Heart right ventricle (tissue), 16 donors: ENCODE data around the gene RASL12. TPM values are rescaled to one million over a fixed set of nuclear protein-coding genes. Genes with fewer than 3 reads are reported as not detected.
A peak's percentile ranks its signal among the peaks of the same experiment; 100 is the strongest.

Experiments used
- ATAC-seq, 8 donors: fragments of 200-7000 bp; cut with Tn5 transposase; one replicate each; pipeline ENCODE4 v1.9.1; 2020; ENCODE audit warnings: mild to moderate bottlenecking in 8 of 8, moderate library complexity in 8 of 8, moderate number of reproducible peaks in 1 of 8
- DNase-seq, 2 donors: peaks; one replicate each; pipeline ENCODE4 v3.0.0-alpha.2; 2020
- H3K27ac ChIP-seq, 10 donors: fragments of 200-600 bp; sonication (generic) in 2 of 10; one replicate each; pipeline versions ENCODE4 v1.5.0 to v1.8.0; 2020 to 2022; ENCODE audit warnings: mild to moderate bottlenecking in 3 of 10
- H3K27me3 ChIP-seq, 7 donors: fragments of 200-600 bp; one replicate each; pipeline ENCODE4 v1.8.0; 2021 to 2022; ENCODE audit warnings: mild to moderate bottlenecking in 2 of 7
- H3K36me3 ChIP-seq, 9 donors: fragments of 200-600 bp; sonication (generic) in 1 of 9; one replicate each; pipeline versions ENCODE4 v1.5.0 to v1.8.0; 2020 to 2022; ENCODE audit warnings: mild to moderate bottlenecking in 2 of 9
- H3K4me1 ChIP-seq, 9 donors: fragments of 200-600 bp; sonication (generic) in 1 of 9; one replicate each; pipeline versions ENCODE4 v1.5.0 to v1.8.0; 2020 to 2022; ENCODE audit warnings: mild to moderate bottlenecking in 4 of 9
- H3K4me3 ChIP-seq, 10 donors: fragments of 200-600 bp; sonication (generic) in 2 of 10; one replicate each; pipeline versions ENCODE4 v1.5.0 to v1.8.0; 2020 to 2022; ENCODE audit warnings: mild to moderate bottlenecking in 7 of 10, moderate library complexity in 2 of 10
- H3K9me3 ChIP-seq, 11 donors: fragments of 200-600 bp in 10 of 11; sonication (generic) in 2 of 11; one replicate each; pipeline versions ENCODE4 v1.5.0 to v1.8.0; 2013 to 2022; ENCODE audit warnings: mild to moderate bottlenecking in 2 of 11, control low read depth in 1 of 11, moderate library complexity in 1 of 11
- WGBS, 2 donors: extraction: QIAGEN DNeasy Blood & Tissue Kit; methylation state at CpG; one replicate each; pipeline ENCODE4 v1.1.7; 2013; ENCODE audit warnings: inconsistent platforms in 1 of 2; 5-methylcytosine and 5-hydroxymethylcytosine counted together
- intact Hi-C, 10 donors: fragments of 100-400 bp; cut with DNase I; formaldehyde crosslinking; loops; one replicate each; pipeline versions ENCODE4 v1.11.1 to v1.14.2; 2022
- polyA plus RNA-seq, 2 donors: library from polyadenylated mRNA; stranded (reverse); fragments of 200-250 nt; gene quantifications; one replicate each; pipeline ENCODE4 v1.2.3, GENCODE V29; 2013
- total RNA-seq, 10 donors: library from RNA; stranded (reverse); fragmentation: NEBNext Ultra II Directional in 3 of 10; extraction: Animal tissue kit (Norgen Biotek cat#: 25700) in 3 of 10; gene quantifications; one replicate each; pipeline versions ENCODE4 v1.2.1 to v1.2.4, GENCODE V29; 2021 to 2023
- TF ChIP-seq, protein P1 (sequence below), 9 donors: fragments of 200-600 bp; sonication (generic) in 2 of 9; IDR thresholded peaks; one replicate each; pipeline versions ENCODE4 v1.5.0 to v1.8.0; 2021 to 2022; ENCODE audit warnings: antibody characterized with exemption in 9 of 9, mild to moderate bottlenecking in 5 of 9, moderate library complexity in 1 of 9
- donor health status: Arrhythmogenic right ventricular cardiomyopathy.
- donor health status: ischemic (EF 13 %, LVEDD 7.1; RV severe dilation, severe dysfunction).
- donor health status: healthy with polysubstance abuse.
- donor health status: DM: no; HTN: yes; CAD: no.
- donor health status: DM: no; HTN: no; CAD: no.
- donor health status: ischemic (EF 25% LVEDD 6.9; RV normal size, moderate dysfunction).
- donor health status: ischemic (EF 25% LVEDD 5.7; RV mildly dilated, moderate dysfunction).
- donor health status: healthy.
- donor health status: DM: yes; HTN: yes; CAD: no.
- donor health status: Ischemic cardiomyopathy.
- donor health status: ischemic (EF 35%, LVEDD 5.7; RV mildly dilated, moderate dysfunction).
- donor health status: nonischemic (EF 11% LVEDD 7.7; RV severe dilation, severe dysfunction).
- donor health status: DM: yes; HTN: yes; CAD: no.
- donor health status: PGD.
- donor health status: ischemic (EF 29% LVEDD 5.4; RV normal size, mild dysfunction).
- donor health status: nonischemic (EF 23%, LVEDD 6.1; RV moderate dilation, normal function).

Gene RASL12
- total and polyA plus RNA-seq, 12 donors = 4.4 to 20.1 (median 12.9) TPM

DNA sequence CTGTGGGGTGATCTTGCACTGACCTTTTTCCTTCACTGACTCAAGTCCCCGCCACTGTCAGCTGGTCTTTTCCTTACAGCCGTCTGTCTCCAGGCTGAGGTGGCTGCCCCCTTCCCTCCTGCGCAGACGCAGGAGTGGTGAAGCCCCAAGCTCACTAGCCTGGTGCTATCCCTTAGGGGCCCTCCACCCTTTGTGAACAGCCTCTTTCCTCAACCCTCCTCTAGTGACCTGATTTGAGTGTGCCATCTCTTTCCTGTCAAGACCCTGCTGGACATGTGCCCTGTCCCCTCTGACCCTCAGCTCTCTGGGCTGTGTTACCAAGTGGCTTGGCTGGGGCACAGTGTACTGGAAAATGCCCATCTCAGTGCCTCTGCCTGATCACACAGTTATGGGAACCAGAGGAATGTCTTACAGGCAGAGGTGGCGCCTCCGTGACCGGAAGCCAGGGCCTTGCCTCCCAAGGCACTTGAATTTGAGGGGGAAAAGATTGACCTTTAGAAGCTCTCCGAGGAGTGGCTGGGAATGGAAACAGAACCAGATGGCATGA lies 17.5 kb upstream of the RASL12 start:
- peaks cover 14 to 96% (median 62%) of the 10 kb centered on the region in 9 donors for H3K4me1 ChIP-seq
- H3K9me3 ChIP-seq = no peaks in the 10 kb centered on the region
- no peak overlapping the region for H3K4me3 ChIP-seq
- intact Hi-C loops = loop anchor here in 5 of 10 donors (5.0 to 10.0 kb wide), 3 partner anchors 33 to 53 kb away; no protein-coding TSS in a partner anchor
- no peaks in the 10 kb centered on the region for H3K36me3 ChIP-seq
- DNase-seq = no peak
- peak overlapping the region in 9 of 10 donors; percentile 46 to 91 (median 64) for H3K27ac ChIP-seq
- 56 to 70% methylated on average over 8 of the region's 8 CpGs for WGBS, 2 donors
- peak in 1 of 8 donors; percentile 35 for ATAC-seq
- peaks cover 0 to 16% (median 0%) of the 10 kb centered on the region in 7 donors for H3K27me3 ChIP-seq
- TF ChIP-seq, protein P1, sequence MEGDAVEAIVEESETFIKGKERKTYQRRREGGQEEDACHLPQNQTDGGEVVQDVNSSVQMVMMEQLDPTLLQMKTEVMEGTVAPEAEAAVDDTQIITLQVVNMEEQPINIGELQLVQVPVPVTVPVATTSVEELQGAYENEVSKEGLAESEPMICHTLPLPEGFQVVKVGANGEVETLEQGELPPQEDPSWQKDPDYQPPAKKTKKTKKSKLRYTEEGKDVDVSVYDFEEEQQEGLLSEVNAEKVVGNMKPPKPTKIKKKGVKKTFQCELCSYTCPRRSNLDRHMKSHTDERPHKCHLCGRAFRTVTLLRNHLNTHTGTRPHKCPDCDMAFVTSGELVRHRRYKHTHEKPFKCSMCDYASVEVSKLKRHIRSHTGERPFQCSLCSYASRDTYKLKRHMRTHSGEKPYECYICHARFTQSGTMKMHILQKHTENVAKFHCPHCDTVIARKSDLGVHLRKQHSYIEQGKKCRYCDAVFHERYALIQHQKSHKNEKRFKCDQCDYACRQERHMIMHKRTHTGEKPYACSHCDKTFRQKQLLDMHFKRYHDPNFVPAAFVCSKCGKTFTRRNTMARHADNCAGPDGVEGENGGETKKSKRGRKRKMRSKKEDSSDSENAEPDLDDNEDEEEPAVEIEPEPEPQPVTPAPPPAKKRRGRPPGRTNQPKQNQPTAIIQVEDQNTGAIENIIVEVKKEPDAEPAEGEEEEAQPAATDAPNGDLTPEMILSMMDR (IDR thresholded peaks at IDR 0.05) = no peak

DNA sequence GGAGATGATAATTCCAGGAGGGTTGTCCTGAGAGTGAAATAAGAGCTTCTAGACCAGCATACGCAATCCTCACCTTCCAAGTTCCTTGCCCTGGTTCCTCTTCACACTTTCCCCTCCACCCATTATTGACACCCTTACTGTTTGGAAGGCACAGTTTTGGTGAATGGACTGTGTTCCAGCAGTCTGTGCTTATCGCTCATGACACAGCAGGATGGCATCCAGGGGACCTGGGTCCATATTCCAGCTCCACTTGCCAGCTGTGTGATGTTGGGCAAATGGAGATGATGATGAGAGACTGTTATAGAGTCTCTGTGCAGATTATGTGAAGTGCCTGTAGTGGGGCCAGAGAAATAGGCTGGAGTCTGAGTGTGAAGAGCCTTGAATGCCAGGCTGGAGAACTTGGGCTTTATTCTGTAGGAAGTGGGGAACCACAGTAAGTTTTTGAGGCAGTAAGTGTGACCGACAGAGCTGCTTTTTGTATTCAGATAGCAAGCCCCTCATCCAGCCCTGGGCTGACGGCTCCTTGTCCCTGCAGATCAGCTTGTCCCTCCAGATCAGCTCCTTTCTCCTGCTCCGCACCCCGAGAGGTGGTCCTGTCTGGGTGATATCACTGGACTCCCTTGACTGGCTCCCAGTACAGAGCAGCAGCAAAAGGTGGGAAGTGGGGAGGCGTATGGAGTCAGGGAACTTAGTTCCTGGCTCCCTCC lies 16.9 kb upstream of the RASL12 start:
- Histone ChIP-seq H3K27ac (peak overlapping the region in 9 of 10 donors; percentile 46 to 91 (median 64)), H3K36me3 (no peaks in the 10 kb centered on the region), H3K4me1 (peaks cover 14 to 96% (median 61%) of the 10 kb centered on the region in 9 donors), H3K4me3 (no peak overlapping the region), H3K27me3 (peaks cover 0 to 16% (median 0%) of the 10 kb centered on the region in 7 donors), H3K9me3 (no peaks in the 10 kb centered on the region)
- 84 to 86% methylated on average over 7 of the region's 7 CpGs for WGBS, 2 donors
- intact Hi-C loops = loop anchor here in 6 of 10 donors (5.0 to 10.0 kb wide), 3 partner anchors 32 to 52 kb away; no protein-coding TSS in a partner anchor
- DNase-seq (no peak), ATAC-seq (peak in 1 of 8 donors; percentile 3)
- TF ChIP-seq, protein P1 (IDR thresholded peaks at IDR 0.05) = no peak

DNA sequence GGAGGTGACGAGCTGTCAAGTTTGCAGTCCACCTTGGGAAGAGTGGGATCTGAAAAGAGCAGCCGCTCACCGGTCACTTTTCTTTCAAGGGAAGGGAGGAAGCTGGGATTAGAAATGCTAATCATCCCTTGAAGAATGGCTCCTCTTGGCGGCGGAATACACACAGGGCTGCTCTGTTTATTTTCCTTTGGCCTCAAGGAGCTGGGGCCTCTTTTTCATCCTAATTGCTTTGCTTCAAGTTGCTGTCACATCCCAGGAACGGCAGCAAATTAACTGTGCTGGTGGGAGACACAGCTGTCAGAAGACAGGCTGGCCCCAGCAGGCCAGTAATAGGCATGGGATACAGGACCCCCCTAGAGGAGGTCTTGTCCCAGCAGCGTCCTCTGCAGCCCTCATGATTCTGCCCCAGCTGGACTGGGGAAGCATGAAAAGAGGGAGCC lies 15.5 kb upstream of the RASL12 start:
- WGBS, 2 donors = 46 to 49% methylated on average over 7 of the region's 7 CpGs
- Histone ChIP-seq H3K4me1 (peaks cover 8 to 95% (median 48%) of the 10 kb centered on the region in 9 donors), H3K9me3 (no peaks in the 10 kb centered on the region), H3K4me3 (no peak overlapping the region), H3K27ac (peak overlapping the region in 5 of 10 donors; percentile 10 to 76 (median 37)), H3K27me3 (peaks cover 0 to 19% (median 0%) of the 10 kb centered on the region in 7 donors), H3K36me3 (no peaks in the 10 kb centered on the region)
- TF ChIP-seq, protein P1 (IDR thresholded peaks at IDR 0.05) = peak in 6 of 9 donors; percentile 20 to 58 (median 44)
- intact Hi-C loops = loop anchor here in 4 of 10 donors (2.0 to 10.0 kb wide), 3 partner anchors 28 to 51 kb away; no protein-coding TSS in a partner anchor
- no peak for DNase-seq
- peak in 1 of 8 donors; percentile 20 for ATAC-seq

DNA sequence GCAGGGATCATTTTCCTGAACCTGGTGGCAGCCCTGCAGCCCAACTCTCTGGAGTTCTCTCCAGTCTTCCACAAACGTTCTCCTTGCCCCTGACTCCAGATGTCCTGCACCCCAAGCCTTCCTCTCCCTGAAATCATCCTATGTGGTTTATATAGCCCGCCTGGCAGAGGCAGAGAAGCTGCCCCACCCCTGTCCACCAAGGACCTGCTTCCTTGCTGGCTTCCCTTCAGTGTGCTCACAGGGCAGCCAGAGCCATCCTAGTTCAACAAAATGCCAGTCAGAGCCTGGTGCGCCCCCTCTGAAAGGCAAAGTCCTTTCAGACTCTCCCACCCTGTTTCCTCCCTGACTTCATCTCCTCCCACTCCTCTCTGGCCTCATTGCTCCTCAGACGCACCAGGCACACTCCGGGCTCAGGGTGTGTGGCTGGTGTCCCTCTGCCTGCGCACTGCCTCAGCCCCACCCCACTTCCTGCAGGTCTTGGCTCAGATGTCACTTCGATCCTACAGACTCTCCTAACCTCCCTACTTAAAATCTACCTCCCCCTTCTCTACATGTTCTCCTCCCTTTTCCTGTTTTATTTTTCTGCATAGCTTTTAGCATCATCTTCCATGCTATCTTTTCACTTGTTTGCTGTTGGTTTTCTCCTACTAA lies 14.6 kb upstream of the RASL12 start:
- intact Hi-C loops = loop anchor here in 4 of 10 donors (2.0 to 10.0 kb wide), 3 partner anchors 28 to 50 kb away; no protein-coding TSS in a partner anchor
- Histone ChIP-seq H3K4me1 (peaks cover 4 to 95% (median 50%) of the 10 kb centered on the region in 9 donors), H3K9me3 (no peaks in the 10 kb centered on the region), H3K36me3 (no peaks in the 10 kb centered on the region), H3K27me3 (peaks cover 0 to 28% (median 4%) of the 10 kb centered on the region in 7 donors), H3K4me3 (no peak overlapping the region), H3K27ac (peak overlapping the region in 8 of 10 donors; percentile 8 to 76 (median 54))
- WGBS, 2 donors = 21 to 28% methylated on average over 7 of the region's 7 CpGs
- DNase-seq (no peak), ATAC-seq (peak in 4 of 8 donors; percentile 14 to 34 (median 22))
- TF ChIP-seq, protein P1 (IDR thresholded peaks at IDR 0.05) = no peak
